Ecto neural progenitor cell (in vitro differentiated cells): ENCODE results near the gene ARL6IP6.
"Not testable (repeated sequence)": the region's sequence is repeated elsewhere in the genome, so short reads cannot be mapped to it uniquely, and the experiment has no call there.

Experiments used
- DNase-seq: peaks from one replicate; pipeline ENCODE4 v3.0.0-alpha.2; 2018; ENCODE audit warnings: low spot score

Gene ARL6IP6

DNA sequence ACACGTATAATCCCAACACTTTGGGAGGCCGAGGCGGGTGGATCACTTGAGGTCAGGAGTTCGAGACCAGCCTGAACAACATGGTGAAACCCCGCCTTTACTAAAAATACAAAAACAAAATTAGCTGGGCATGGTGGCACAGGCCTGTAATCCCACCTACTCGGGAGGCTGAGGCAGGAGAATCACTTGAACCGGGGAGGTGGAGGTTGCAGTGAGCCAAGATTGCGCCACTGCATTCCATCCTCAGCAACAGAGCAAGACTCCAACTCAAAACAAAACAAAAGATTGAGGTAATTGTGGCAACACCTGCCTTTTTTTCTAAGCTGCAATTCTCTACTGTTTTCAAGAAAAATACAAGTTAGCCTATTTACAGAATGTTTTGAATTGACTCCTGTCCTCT is 4.2 kb downstream of the ARL6IP6 start:
- not testable (repeated sequence) for DNase-seq

GRCh38 chr2:152723918-152724317 is 5.5 kb downstream of the ARL6IP6 start:
- DNase-seq: no peak

DNA sequence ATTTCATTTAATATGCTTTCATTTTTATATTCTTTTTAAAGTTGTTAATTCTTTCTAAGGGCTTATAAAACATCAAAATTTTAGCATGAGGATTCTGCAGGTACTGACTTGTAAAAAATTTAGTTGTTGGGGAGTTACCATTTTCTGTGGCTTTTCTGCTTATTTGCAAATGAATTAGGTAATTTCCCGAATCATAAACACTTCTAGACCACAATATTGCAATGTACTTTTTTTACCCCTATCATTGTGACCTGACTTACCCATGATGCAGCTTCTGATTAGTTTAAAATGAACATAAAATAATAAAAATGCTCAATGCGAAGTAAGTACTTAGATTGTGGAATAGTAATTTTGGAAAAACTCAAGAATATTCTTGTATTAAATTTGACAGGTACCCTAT is 11.4 kb downstream of the ARL6IP6 start:
- DNase-seq: no peak

DNA sequence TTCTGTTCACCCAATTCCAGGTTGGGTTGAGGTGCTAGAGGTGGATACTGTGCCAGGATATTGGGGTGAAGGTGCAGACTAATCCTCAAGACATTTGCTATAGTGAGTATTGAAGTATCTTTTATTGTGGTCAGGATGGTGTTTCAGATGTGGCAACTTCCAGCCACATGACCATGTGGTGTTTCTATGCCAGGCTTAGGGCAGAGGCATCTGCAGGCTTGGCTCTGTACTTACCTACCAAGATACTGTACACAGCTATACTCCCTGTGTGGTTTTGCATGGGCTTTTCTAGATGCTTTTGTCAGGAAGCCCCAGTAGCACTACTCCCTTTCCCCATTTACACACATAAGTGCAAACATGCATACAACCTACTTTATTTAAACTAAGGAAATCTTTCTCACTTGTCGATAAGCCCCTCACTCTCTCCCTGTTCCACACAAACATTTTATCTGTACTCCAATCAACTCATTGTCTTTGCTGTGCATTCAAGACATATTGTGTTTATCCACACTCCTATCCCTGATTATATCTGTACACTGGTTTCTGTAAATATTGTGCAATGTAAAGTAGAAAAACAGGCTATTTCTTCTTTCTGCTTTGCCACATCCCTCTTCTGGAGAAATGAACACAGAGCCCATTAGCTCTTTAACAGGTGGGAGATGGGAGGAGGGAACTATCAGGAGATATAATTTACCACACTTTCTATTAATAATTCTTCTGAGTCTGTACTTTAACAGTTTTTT is 12.3 kb downstream of the ARL6IP6 start:
- no peak for DNase-seq

DNA sequence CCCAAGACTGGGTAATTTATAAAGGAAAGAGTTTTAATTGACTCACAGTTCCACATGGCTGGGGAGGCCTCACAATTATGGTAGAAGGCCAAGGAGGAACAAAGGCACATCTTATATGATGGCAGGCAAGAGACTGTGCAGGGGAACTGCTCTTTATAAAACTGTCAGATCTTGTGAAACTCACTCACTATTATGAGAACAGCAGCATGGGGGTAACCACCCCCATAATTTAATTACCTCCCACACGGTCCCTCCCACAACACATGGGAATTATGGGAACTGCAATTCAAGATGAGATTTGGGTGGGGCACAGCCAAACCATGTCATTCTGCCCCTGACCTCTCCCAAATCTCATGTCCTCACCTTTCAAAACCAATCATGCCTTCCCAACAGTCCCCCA is 19.1 kb downstream of the ARL6IP6 start:
- not testable (repeated sequence) for DNase-seq

DNA sequence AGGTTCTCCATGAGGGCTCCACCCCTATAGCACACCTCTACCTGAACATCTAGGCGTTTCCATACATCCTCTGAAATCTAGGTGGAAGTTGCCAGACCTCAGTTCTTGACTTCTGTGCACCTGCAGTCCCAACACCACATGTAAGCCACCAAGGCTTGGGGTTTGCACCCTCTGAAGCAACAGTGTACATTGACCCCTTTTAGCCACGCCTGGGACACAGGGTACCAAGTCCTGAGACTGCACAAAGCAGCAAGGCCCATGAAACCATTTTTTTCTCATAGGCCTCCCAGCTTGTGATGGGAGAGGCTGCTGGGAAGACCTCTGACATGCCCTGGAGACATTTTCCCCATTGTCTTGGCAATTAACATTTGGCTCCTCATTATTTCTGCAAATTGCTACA is 20.0 kb downstream of the ARL6IP6 start:
- DNase-seq: no peak

DNA sequence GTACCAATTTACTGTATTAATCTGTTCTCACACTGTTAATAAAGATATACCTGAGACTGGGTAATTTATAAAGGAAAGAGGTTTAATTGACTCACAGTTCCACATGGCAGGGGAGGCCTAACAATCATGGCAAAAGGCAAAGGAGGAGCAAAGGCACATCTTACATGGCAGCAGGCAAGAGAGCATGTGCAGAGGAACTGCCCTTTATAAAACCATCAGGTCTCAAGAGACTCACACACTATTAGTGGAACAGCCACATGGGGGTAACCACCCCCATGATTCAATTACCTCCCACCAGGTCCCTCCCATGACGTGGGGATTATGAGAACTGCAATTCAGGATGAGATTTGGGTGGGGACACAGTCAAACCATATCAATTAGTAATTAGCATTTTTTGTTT is 21.3 kb downstream of the ARL6IP6 start:
- DNase-seq: not testable (repeated sequence)

- no peak for DNase-seq
These were observed 22.4 kb downstream of the ARL6IP6 start for GRCh38 chr2:152740743-152741328.

GRCh38 chr2:152743002-152743401 is 24.6 kb downstream of the ARL6IP6 start:
- DNase-seq: no peak

DNA sequence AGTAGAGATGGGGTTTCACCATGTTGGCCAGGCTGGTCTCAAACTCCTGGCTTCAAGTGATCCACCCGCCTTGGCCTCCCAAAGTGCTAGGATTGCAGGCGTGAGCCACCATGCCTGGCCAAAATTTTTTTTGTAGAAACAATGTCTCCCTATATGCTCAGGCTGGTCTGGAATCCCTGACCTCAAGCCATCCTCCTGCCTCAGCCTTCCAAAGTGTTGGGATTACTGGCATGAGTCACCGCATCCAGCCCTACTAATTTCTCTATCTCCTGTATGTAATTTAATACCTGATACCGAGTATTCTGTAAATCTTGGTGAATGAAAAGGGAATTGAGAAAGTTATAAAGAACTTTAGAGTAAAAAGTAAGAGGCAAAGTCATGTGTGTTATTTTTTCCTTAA is 29.3 kb downstream of the ARL6IP6 start:
- DNase-seq: not testable (repeated sequence)

GRCh38 chr2:152755029-152755428 is 36.6 kb downstream of the ARL6IP6 start:
- peak; percentile 58 for DNase-seq

DNA sequence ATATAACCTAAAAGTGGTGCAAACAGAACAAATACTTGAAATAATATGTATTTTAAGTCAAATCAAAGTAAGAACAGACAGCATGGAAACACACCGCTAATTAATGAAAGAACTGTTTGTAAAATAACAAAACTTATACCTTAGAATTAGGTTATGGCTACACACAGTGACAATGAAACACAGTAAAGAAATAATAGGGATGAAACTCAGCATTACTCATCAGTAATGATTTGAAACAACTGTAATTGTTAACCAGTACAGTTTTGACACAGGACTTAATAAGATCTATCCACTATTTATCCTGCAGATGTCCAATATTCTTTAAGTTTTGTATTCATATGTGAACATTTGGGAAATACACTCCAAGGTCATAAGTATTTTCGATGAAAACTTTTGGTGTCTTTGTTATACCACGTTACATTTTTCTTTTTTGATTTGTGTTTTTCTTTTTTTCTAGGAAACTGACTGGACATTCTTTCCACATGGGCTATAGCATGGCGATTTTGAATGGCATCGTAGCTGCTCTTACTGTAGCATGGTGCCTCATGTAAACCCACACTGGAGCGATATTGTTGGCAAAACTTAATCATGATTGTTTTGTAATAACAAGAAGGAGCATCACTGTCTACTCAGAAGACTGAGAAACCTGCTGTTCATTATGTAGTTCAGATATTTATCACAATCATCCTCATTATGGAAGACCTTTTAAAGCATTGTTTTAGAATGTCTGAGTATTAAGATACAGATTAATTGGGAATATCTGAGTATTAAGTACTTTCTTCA is 41.1 kb downstream of the ARL6IP6 start:
- DNase-seq: no peak

GRCh38 chr2:152761214-152761613 is 42.8 kb downstream of the ARL6IP6 start:
- no peak for DNase-seq

DNA sequence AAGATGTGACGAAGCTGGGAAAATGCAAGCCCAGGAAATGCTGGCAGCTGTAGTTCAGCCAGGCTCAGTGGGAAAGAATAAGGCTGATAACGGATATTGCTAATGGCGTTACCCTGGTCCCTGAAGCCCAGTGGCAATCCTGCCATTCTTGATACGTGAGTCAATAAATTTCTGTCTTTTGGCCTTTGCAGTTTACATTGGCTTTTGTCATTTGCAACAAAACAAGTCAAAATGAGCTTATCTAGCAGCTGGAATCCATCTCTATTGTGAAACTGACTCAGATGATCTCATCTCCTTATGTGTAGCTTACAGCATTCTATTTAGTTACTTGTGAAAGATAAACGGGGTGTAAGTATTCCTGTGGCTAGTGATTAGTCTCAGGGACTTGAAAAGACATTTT is 43.8 kb downstream of the ARL6IP6 start:
- no peak for DNase-seq

DNA sequence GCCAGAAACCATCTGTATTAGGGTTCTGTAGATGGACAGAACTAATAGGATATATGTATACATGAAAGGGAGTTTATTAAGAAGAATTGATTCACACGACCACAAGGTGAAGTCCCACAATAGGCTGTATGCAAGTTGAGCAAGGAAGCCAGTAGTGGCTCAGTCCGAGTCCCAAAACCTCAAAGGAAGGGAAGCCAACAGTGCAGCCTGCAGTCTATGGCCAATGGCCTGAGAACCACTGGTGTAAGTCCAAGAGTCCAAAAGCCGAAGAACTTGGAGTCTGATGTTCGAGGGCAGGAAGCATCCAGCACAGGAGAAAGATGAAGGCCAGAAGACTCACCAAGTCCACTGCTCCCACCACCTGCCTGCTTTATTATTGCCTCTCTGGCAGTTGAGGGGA is 44.8 kb downstream of the ARL6IP6 start:
- not testable (repeated sequence) for DNase-seq

DNA sequence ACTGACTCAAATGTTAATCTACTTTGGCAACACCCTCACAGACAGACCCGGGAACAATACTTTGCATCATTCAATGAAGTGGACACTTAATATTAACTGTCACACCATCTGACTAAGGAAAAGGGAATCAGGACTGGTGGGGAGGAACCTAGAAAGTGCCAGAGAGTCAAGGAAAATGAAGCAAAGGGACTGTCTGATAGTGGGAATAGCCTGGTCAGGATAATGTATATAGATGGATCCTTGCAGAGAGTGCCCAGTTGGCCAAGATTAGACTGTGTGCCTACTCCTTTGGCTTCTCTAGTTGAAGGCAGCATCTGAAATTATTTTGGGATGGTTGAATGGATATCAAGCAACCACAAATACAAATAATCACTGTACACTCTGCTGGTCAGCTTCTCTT is 45.2 kb downstream of the ARL6IP6 start:
- DNase-seq: no peak

DNA sequence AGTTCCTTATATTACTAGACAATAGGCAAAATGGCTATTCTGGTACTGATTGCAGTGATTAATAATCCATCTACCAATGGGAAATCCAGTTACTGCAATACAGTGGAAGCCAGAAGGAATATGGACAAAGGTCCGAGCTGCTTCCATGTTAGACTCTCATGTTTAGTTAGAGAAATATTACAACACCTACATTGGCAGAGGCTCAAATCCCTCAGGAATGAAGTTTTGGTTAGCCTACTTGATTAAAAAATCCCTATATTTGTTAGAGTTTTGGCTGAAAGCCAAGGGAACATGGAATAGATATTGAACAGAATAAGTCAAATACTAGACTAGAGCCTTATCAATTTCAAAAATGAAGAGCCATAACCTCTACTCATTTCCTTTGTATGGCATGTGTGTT is 48.5 kb downstream of the ARL6IP6 start:
- DNase-seq: no peak

DNA sequence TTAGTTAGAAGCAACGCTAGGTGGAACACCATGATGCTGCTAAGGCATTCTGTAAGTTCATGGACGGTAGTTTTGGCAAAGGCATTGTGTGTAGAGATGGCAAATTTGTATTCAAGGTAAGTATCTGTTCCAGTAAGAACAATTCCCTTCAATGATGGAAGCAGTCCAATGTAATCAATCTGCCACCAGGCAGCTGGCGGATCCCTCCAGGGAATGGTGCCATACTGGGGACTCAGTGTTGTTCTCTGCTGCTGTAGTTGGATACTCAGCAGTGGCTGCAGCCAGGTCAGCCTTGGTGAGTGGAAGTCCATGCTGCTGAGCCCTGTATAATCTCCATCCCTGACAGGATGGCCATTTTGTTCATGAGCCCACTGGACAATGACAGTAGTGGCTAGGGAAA is 62.8 kb downstream of the ARL6IP6 start:
- DNase-seq: no peak

GRCh38 chr2:152782171-152782570 is 63.8 kb downstream of the ARL6IP6 start:
- DNase-seq: no peak

GRCh38 chr2:152790883-152791282 is 72.5 kb downstream of the ARL6IP6 start:
- DNase-seq: no peak

GRCh38 chr2:152791979-152792378 is 73.6 kb downstream of the ARL6IP6 start:
- DNase-seq: no peak

- DNase-seq: no peak
These were observed 74.6 kb downstream of the ARL6IP6 start for GRCh38 chr2:152792974-152793373.

DNA sequence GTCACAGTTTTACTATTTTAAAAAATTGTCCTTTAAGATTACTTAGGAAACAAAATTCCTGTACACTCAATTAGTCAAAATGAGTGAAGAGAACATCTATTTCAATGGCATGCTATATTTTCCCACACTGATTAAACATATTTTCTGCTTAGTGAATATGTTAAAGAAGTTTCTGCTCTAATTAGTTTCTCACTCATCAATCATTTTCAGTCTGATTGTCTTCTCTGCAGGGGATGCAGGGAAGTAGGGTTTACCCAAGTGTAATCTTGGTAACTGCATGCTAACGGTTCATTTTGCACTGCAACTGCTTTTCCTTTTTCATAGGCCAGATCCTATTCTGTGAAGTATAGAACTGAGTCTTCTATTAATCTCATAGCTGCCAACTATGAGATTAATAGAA is 78.5 kb downstream of the ARL6IP6 start:
- no peak for DNase-seq
